ENCODE data around the gene TIGD1. TPM values are rescaled to one million over a fixed set of nuclear protein-coding genes. Genes with fewer than 3 reads are reported as not detected.

Gene TIGD1
- total and polyA plus RNA-seq, 4 donors = 2.0 to 6.0 (median 4.5) TPM

DNA sequence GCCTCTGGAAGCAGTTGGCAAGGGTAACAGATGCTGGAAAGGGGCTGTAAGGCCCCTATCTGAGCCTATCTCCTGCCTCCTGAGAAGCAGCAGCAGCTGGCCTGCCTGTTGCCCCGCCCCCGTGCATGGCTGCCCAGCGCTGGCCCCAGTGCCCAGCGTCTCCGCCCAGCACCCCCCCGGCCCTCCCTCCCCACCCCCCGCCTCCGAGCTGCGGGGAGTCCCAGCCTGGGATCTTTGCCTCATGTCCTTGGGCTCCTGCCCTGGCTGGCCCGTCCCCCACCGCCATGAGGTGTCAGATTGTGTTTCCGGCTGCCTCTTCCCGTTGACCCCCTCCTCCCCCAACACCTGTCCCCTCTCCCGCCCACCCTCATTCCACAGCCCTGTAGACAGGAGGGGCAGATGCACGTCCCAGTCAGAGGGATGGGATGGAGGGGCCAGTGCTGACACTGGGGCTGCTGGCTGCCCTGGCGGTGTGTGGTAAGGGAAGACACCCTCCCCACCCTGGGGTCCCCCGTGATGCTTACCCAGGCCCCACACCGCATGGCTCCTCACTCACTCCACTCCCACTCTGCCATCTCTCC is 24.5 kb downstream of the TIGD1 start, which contains the start of gene CHRND:
CHRND (plus strand) TSS at position 370 of the 581 bp plus-strand sequence; CDS start at position 426, 56 bp downstream.
- no peak within 1 kb of the TSS for H3K27ac ChIP-seq (ENCODE audit: low read depth in 1 of 2, low read length in 1 of 2)
- H3K9me3 ChIP-seq (ENCODE audit: control insufficient read depth in 4 of 4, insufficient read depth in 3 of 4, low read length in 3 of 4) = no peaks in the 10 kb centered on the region
- no peak within 1 kb of the TSS for H3K4me3 ChIP-seq
- ATAC-seq (ENCODE audit: insufficient read depth, low FRiP score) = no peak
- H3K4me1 ChIP-seq (ENCODE audit: control insufficient read depth in 5 of 5, insufficient read depth in 5 of 5, low read length in 5 of 5) = peaks cover 0 to 8% (median 4%) of the 10 kb centered on the region in 5 donors
- DNase-seq = peak; percentile 56 to 72 (median 63)
- 18 to 19% methylated on average over 16 to 18 of the region's 18 CpGs for WGBS, 2 donors
- H3K27me3 ChIP-seq (ENCODE audit: control insufficient read depth in 3 of 3, insufficient read depth in 3 of 3, low read length in 2 of 3) = peaks cover 14 to 26% (median 17%) of the 10 kb centered on the region in 3 donors
- no peak within 1 kb of the TSS for H3K9ac ChIP-seq (ENCODE audit: insufficient read depth in 1 of 2, low read length in 2 of 2)
- TF ChIP-seq, protein P1, sequence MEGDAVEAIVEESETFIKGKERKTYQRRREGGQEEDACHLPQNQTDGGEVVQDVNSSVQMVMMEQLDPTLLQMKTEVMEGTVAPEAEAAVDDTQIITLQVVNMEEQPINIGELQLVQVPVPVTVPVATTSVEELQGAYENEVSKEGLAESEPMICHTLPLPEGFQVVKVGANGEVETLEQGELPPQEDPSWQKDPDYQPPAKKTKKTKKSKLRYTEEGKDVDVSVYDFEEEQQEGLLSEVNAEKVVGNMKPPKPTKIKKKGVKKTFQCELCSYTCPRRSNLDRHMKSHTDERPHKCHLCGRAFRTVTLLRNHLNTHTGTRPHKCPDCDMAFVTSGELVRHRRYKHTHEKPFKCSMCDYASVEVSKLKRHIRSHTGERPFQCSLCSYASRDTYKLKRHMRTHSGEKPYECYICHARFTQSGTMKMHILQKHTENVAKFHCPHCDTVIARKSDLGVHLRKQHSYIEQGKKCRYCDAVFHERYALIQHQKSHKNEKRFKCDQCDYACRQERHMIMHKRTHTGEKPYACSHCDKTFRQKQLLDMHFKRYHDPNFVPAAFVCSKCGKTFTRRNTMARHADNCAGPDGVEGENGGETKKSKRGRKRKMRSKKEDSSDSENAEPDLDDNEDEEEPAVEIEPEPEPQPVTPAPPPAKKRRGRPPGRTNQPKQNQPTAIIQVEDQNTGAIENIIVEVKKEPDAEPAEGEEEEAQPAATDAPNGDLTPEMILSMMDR (IDR thresholded peaks at IDR 0.05; ENCODE audit: control extremely low read depth, extremely low read depth) = no peak
- H3K36me3 ChIP-seq (ENCODE audit: control insufficient read depth in 4 of 4, insufficient read depth in 4 of 4, low read length in 4 of 4) = no peaks in the 10 kb centered on the region

DNA sequence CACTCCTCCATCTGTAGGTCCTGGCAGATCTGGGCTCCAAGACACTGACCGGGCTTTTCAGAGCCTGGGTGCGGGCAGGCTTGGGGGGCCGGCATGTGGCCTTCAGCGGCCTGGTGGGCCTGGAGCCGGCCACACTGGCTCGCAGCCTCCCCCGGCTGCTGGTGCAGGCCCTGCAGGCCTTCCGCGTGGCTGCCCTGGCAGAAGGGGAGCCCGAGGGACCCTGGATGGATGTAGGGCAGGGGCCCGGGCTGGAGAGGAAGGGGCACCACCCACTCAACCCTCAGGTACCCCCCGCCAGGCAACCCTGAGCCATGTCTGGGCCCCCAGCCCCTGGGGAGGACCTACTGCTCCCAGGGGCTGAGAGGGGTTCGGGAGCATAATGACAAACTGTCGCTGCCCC is 25.2 kb downstream of the TIGD1 start:
- DNase-seq (no peak), ATAC-seq (ENCODE audit: insufficient read depth, low FRiP score) (no peak)
- H3K9me3 ChIP-seq (ENCODE audit: control insufficient read depth in 4 of 4, insufficient read depth in 3 of 4, low read length in 3 of 4) = no peaks in the 10 kb centered on the region
- 81 to 93% methylated on average over 13 to 14 of the region's 14 CpGs for WGBS, 2 donors
- no peak overlapping the region for H3K9ac ChIP-seq (ENCODE audit: insufficient read depth in 1 of 2, low read length in 2 of 2)
- peaks cover 0 to 8% (median 4%) of the 10 kb centered on the region in 5 donors for H3K4me1 ChIP-seq (ENCODE audit: control insufficient read depth in 5 of 5, insufficient read depth in 5 of 5, low read length in 5 of 5)
- H3K27ac ChIP-seq (ENCODE audit: low read depth in 1 of 2, low read length in 1 of 2) = no peak overlapping the region
- TF ChIP-seq, protein P1 (IDR thresholded peaks at IDR 0.05; ENCODE audit: control extremely low read depth, extremely low read depth) = no peak
- no peak overlapping the region for H3K4me3 ChIP-seq
- H3K27me3 ChIP-seq (ENCODE audit: control insufficient read depth in 3 of 3, insufficient read depth in 3 of 3, low read length in 2 of 3) = peaks cover 14 to 26% (median 17%) of the 10 kb centered on the region in 3 donors
- H3K36me3 ChIP-seq (ENCODE audit: control insufficient read depth in 4 of 4, insufficient read depth in 4 of 4, low read length in 4 of 4) = no peaks in the 10 kb centered on the region

DNA sequence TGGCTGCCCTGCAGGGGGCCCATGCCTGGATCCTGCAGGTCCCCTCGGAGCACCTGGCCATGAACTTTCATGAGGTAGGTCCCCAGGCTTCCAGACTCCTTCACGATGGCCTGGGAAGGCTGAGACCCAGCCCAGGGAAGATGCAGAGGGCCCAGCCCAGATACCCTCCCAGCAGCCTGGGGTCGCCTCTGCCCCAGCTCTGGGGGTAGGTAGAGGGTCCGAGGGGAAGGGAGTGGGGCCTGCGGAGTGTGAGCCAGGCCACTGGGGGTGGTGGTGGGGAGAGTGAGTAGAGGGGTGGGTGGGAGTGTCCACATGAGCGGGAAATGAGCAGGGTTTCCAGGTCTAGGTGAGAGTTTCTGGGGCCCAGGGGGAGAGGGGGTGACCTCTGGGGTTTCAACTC is 25.6 kb downstream of the TIGD1 start:
- Histone ChIP-seq H3K4me3 (no peak overlapping the region), H3K9me3 (ENCODE audit: control insufficient read depth in 4 of 4, insufficient read depth in 3 of 4, low read length in 3 of 4) (no peaks in the 10 kb centered on the region), H3K4me1 (ENCODE audit: control insufficient read depth in 5 of 5, insufficient read depth in 5 of 5, low read length in 5 of 5) (peaks cover 0 to 8% (median 4%) of the 10 kb centered on the region in 5 donors), H3K27me3 (ENCODE audit: control insufficient read depth in 3 of 3, insufficient read depth in 3 of 3, low read length in 2 of 3) (peaks cover 14 to 26% (median 17%) of the 10 kb centered on the region in 3 donors), H3K9ac (ENCODE audit: insufficient read depth in 1 of 2, low read length in 2 of 2) (no peak overlapping the region), H3K27ac (ENCODE audit: low read depth in 1 of 2, low read length in 1 of 2) (no peak overlapping the region), H3K36me3 (ENCODE audit: control insufficient read depth in 4 of 4, insufficient read depth in 4 of 4, low read length in 4 of 4) (no peaks in the 10 kb centered on the region)
- TF ChIP-seq, protein P1 (IDR thresholded peaks at IDR 0.05; ENCODE audit: control extremely low read depth, extremely low read depth) = no peak
- WGBS, 2 donors = 68% methylated on average over 6 of the region's 6 CpGs
- DNase-seq (no peak), ATAC-seq (ENCODE audit: insufficient read depth, low FRiP score) (no peak)
